Keratinocyte (primary cell): Measurements from ENCODE around the gene HSPB2. TPM values are rescaled to one million over a fixed set of nuclear protein-coding genes. Genes with fewer than 3 reads are reported as not detected.

Source experiments
- DNase-seq: peaks from one replicate; pipeline ENCODE4 v3.0.0-alpha.2; 2011; ENCODE audit warnings: low read depth, missing footprints, low spot score
- FAIRE-seq: peaks from 2 replicates; lab custom pipeline; 2011; peaks lifted over from hg19 to GRCh38; lab: Jason Lieb, UNC
- H2AFZ ChIP-seq: 2 replicates; pipeline ENCODE4 v1.6.0; 2012; ENCODE audit warnings: low read length, control low read depth, inconsistent platforms; ENCODE audit not compliant: control insufficient read depth
- H3K27ac ChIP-seq: 2 replicates; pipeline ENCODE4 v1.5.1; 2011; ENCODE audit warnings: low read length; ENCODE audit not compliant: control insufficient read depth, insufficient read depth
- H3K27me3 ChIP-seq: 3 replicates; pipeline ENCODE4 v1.6.0; 2011; ENCODE audit warnings: low read length; ENCODE audit not compliant: control insufficient read depth, insufficient read depth; ENCODE audit errors: extremely low read depth
- H3K36me3 ChIP-seq, 2 experiments: 2 replicates in 1 of 2; 3 replicates in 1 of 2; pipeline ENCODE4 v1.5.1; 2011; ENCODE audit warnings: low read length in 2 of 2, mild to moderate bottlenecking in 1 of 2; ENCODE audit not compliant: control insufficient read depth in 2 of 2, insufficient read depth in 2 of 2; ENCODE audit errors: extremely low read depth in 1 of 2
- H3K4me1 ChIP-seq: 3 replicates; pipeline ENCODE4 v1.5.1; 2011; ENCODE audit warnings: low read length; ENCODE audit not compliant: control insufficient read depth, insufficient read depth; ENCODE audit errors: extremely low read depth
- H3K4me2 ChIP-seq: 3 replicates; pipeline ENCODE4 v1.6.0; 2011; ENCODE audit warnings: low read depth, low read length; ENCODE audit not compliant: control insufficient read depth, insufficient read depth; ENCODE audit errors: extremely low read depth
- H3K4me3 ChIP-seq, 3 experiments: fragments of 200-600 bp in 1 of 3; sonication (generic) in 1 of 3; 2 replicates in 2 of 3; 3 replicates in 1 of 3; pipeline ENCODE4 v1.5.1; 2011 to 2016; ENCODE audit warnings: low read length in 3 of 3, mild to moderate bottlenecking in 3 of 3, control low read depth in 2 of 3, inconsistent platforms in 1 of 3, low read depth in 1 of 3, mixed read lengths in 1 of 3, mixed run types in 1 of 3, moderate library complexity in 1 of 3; ENCODE audit not compliant: control insufficient read depth in 2 of 3, insufficient read depth in 2 of 3; ENCODE audit errors: extremely low read depth in 1 of 3
- H3K79me2 ChIP-seq: 2 replicates; pipeline ENCODE4 v1.6.0; 2012; ENCODE audit warnings: low read length; ENCODE audit not compliant: control insufficient read depth, insufficient read depth
- H3K9ac ChIP-seq: 3 replicates; pipeline ENCODE4 v1.6.0; 2011; ENCODE audit warnings: low read length; ENCODE audit not compliant: control insufficient read depth, insufficient read depth; ENCODE audit errors: extremely low read depth
- H3K9me1 ChIP-seq: 3 replicates; pipeline ENCODE4 v1.6.0; 2011; ENCODE audit warnings: low read length; ENCODE audit not compliant: control insufficient read depth, insufficient read depth; ENCODE audit errors: extremely low read depth
- H3K9me3 ChIP-seq: 2 replicates; pipeline ENCODE4 v1.5.1; 2012; ENCODE audit warnings: low read depth, low read length; ENCODE audit not compliant: control insufficient read depth
- H4K20me1 ChIP-seq: 3 replicates; pipeline ENCODE4 v1.6.0; 2011; ENCODE audit warnings: low read length; ENCODE audit not compliant: control insufficient read depth, insufficient read depth; ENCODE audit errors: extremely low read depth
- EZH2 ChIP-seq: IDR thresholded peaks from one replicate; pipeline ENCODE4 v1.6.1; 2012; ENCODE audit warnings: inconsistent platforms, mild to moderate bottlenecking, low read length, moderate library complexity
- dilution Hi-C: fragments of 300-500 bp; cut with MboI; formaldehyde crosslinking; loops from one replicate; pipeline ENCODE4 v1.7.0; 2020; ENCODE audit warnings: low sequenced_read_pairs; ENCODE audit not compliant: extremely low pct_ligation_motif_present
- polyA plus RNA-seq, 5 experiments: library from polyadenylated mRNA; depleted of rRNA in 3 of 5; stranded (reverse) in 3 of 5; stranded (forward) in 1 of 5; unstranded in 1 of 5; fragments of >200 nt; gene quantifications; 1 replicate in 1 of 5; 2 replicates in 3 of 5; 3 replicates in 1 of 5; pipeline versions ENCODE4 v1.2.1 to v1.2.3, GENCODE V29; 2011 to 2012; ENCODE audit warnings: missing spikeins in 2 of 5, low read depth in 1 of 5, low replicate concordance in 1 of 5
- TF ChIP-seq, protein P1 (sequence below), 3 experiments: IDR thresholded peaks in 1 of 3; conservative IDR thresholded peaks in 1 of 3; optimal IDR thresholded peaks in 1 of 3; 2 replicates in 2 of 3; 3 replicates in 1 of 3; pipeline versions ENCODE3 to v1.5.1; 2011; ENCODE audit warnings: low read length in 3 of 3, mild to moderate bottlenecking in 3 of 3, moderate library complexity in 2 of 3, control low read depth in 1 of 3, inconsistent platforms in 1 of 3; ENCODE audit not compliant: insufficient read depth in 2 of 3; ENCODE audit errors: extremely low read depth in 1 of 3

Gene HSPB2
- polyA plus RNA-seq, 1 donor (not counting 4 experiments of a cell fraction or from before 2014, with no cell fraction given), result 0.22 TPM

DNA sequence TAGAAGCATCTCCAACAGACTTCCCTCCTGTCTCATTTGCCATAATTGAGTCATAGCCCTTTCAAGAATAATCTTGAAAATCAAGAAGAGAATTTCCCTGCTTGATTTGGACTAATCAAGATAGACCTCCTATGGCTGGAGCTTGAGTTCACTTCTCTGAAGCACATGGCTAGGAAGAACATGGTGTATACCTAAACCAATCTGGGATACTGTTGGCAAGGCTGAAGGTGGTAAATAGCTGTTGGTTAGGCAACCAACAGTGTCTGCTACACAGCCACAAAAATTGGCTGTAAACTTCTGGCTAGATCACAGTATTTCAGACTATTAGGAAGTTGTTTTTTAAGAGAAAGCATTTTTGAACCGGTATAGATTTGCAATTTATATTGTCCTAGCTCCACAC lies 5.9 kb upstream of the HSPB2 start:
- peaks cover 3% of the 10 kb centered on the region for H3K27me3 ChIP-seq
- peaks cover 6% of the 10 kb centered on the region for H3K4me1 ChIP-seq
- H3K9me3 ChIP-seq, result no peaks in the 10 kb centered on the region
- no peak for FAIRE-seq
- H3K4me3 ChIP-seq, result no peak overlapping the region
- no peaks in the 10 kb centered on the region for H3K36me3 ChIP-seq
- no peak overlapping the region for H3K4me2 ChIP-seq
- H3K9me1 ChIP-seq, result no peaks in the 10 kb centered on the region
- no peak overlapping the region for H3K27ac ChIP-seq
- H4K20me1 ChIP-seq, result no peaks in the 10 kb centered on the region
- H3K79me2 ChIP-seq, result no peaks in the 10 kb centered on the region
- dilution Hi-C loops, result no loop called here
- no peak overlapping the region for H2AFZ ChIP-seq
- no peak overlapping the region for H3K9ac ChIP-seq
- no peak for TF ChIP-seq EZH2
- TF ChIP-seq, protein P1, sequence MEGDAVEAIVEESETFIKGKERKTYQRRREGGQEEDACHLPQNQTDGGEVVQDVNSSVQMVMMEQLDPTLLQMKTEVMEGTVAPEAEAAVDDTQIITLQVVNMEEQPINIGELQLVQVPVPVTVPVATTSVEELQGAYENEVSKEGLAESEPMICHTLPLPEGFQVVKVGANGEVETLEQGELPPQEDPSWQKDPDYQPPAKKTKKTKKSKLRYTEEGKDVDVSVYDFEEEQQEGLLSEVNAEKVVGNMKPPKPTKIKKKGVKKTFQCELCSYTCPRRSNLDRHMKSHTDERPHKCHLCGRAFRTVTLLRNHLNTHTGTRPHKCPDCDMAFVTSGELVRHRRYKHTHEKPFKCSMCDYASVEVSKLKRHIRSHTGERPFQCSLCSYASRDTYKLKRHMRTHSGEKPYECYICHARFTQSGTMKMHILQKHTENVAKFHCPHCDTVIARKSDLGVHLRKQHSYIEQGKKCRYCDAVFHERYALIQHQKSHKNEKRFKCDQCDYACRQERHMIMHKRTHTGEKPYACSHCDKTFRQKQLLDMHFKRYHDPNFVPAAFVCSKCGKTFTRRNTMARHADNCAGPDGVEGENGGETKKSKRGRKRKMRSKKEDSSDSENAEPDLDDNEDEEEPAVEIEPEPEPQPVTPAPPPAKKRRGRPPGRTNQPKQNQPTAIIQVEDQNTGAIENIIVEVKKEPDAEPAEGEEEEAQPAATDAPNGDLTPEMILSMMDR (optimal IDR thresholded peaks at IDR 0.05 in 1 of 3, IDR thresholded peaks at IDR 0.05 in 1 of 3, conservative IDR thresholded peaks at IDR 0.05 in 1 of 3; ENCODE audit: extremely low read depth in 1 of 3, insufficient read depth in 2 of 3, low read length in 3 of 3), result no peak
- DNase-seq, result no peak

DNA sequence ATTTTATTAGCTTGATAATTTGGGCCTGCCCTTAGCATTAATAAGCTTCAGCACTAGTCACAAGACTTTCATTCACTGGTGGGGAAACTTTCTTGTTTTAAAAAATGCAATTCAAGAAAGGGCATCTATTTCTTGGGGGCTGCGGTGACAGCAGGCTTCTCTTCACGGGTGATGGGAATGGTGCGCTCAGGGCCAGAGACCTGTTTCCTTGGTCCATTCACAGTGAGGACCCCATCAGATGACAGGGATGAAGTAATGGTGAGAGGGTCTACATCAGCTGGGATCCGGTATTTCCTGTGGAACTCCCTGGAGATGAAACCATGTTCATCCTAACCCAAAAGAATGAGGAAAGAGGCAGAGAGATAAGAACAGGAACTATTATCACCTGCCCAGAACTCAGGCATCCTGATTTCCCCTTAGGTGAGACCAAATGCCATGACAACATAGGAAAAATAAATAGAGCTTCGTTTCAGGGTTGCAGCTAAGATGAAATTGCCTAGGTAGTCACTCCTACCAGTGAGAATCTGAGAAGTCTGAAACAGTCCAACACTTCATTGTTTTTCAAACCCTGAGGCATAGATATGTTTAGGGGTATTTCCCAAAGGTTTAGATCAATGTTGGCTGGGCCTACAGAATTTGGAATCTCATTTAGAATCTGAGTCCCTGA lies 3.8 kb upstream of the HSPB2 start:
- Histone ChIP-seq H4K20me1 (no peaks in the 10 kb centered on the region), H3K9ac (no peak overlapping the region), H3K79me2 (no peaks in the 10 kb centered on the region), H3K9me3 (no peaks in the 10 kb centered on the region), H3K36me3 (no peaks in the 10 kb centered on the region), H3K4me2 (no peak overlapping the region), H3K27me3 (peaks cover 3% of the 10 kb centered on the region), H3K27ac (no peak overlapping the region), H3K9me1 (no peaks in the 10 kb centered on the region), H3K4me1 (peaks cover 14% of the 10 kb centered on the region), H2AFZ (no peak overlapping the region), H3K4me3 (no peak overlapping the region)
- dilution Hi-C loops, result no loop called here
- no peak for FAIRE-seq
- no peak for DNase-seq
- TF ChIP-seq, protein P1 (optimal IDR thresholded peaks at IDR 0.05 in 1 of 3, IDR thresholded peaks at IDR 0.05 in 1 of 3, conservative IDR thresholded peaks at IDR 0.05 in 1 of 3; ENCODE audit: extremely low read depth in 1 of 3, insufficient read depth in 2 of 3, low read length in 3 of 3), result no peak
- TF ChIP-seq EZH2, result no peak
